Inferior parietal cortex (tissue), 1 donor: Measurements from ENCODE around the gene OTOG.
"Not testable (repeated sequence)": the region's sequence is repeated elsewhere in the genome, so short reads cannot be mapped to it uniquely, and the experiment has no call there.

Experiments used
- DNase-seq: peaks from one replicate; pipeline ENCODE4 v3.0.0-alpha.2; 2016; ENCODE audit errors: extremely low spot score

OTOG gene

GRCh38 chr11:17604201-17604914 is 57.3 kb downstream of the OTOG start:
- no peak for DNase-seq

- no peak for DNase-seq
Observed at GRCh38 chr11:17604915-17605233, 57.8 kb downstream of the OTOG start.

GRCh38 chr11:17605651-17606122 is 58.6 kb downstream of the OTOG start:
- DNase-seq = no peak

- no peak for DNase-seq
Observed at GRCh38 chr11:17606233-17607082, 59.4 kb downstream of the OTOG start.

GRCh38 chr11:17607083-17607429 is 60.0 kb downstream of the OTOG start:
- no peak for DNase-seq

GRCh38 chr11:17607591-17608570 is 60.8 kb downstream of the OTOG start:
- DNase-seq = no peak

GRCh38 chr11:17608821-17609220 is 61.8 kb downstream of the OTOG start:
- DNase-seq = no peak

- no peak for DNase-seq
Observed at GRCh38 chr11:17609291-17610084, 62.4 kb downstream of the OTOG start.

- no peak for DNase-seq
Observed at GRCh38 chr11:17610085-17610894, 63.2 kb downstream of the OTOG start.

- DNase-seq = no peak
Observed at GRCh38 chr11:17611049-17611448, 64.0 kb downstream of the OTOG start.

- DNase-seq = no peak
Observed at GRCh38 chr11:17611503-17612220, 64.6 kb downstream of the OTOG start.

GRCh38 chr11:17612221-17613188 is 65.4 kb downstream of the OTOG start:
- DNase-seq = no peak

GRCh38 chr11:17613428-17613962 is 66.4 kb downstream of the OTOG start:
- no peak for DNase-seq

- DNase-seq = no peak
Observed at GRCh38 chr11:17613983-17614382, 66.9 kb downstream of the OTOG start.

GRCh38 chr11:17622711-17623110 is 75.7 kb downstream of the OTOG start:
- DNase-seq = not testable (repeated sequence)

- no peak for DNase-seq
Observed at GRCh38 chr11:17629113-17629512, 82.1 kb downstream of the OTOG start.

GRCh38 chr11:17630936-17631335 is 83.9 kb downstream of the OTOG start:
- no peak for DNase-seq

GRCh38 chr11:17631702-17632365 is 84.8 kb downstream of the OTOG start:
- DNase-seq = no peak
